Activated CD8-positive, alpha-beta T cell treated with anti-CD3 and anti-CD28 coated beads for 36 hours (primary cell): ENCODE measurements around the gene TUBB2B. TPM values are rescaled to one million over a fixed set of nuclear protein-coding genes. Genes with fewer than 3 reads are reported as not detected.

ENCODE experiments used
- ATAC-seq: fragments of 200-7000 bp; cut with Tn5 transposase; one replicate; pipeline ENCODE4 v1.10.0; 2021; ENCODE audit warnings: mild to moderate bottlenecking, moderate library complexity
- CTCF ChIA-PET: fragments of 350-600 bp; sonication (Branson Sonifier 250); formaldehyde crosslinking; loops from one replicate; lab custom pipeline; 2021; ENCODE audit warnings: antibody characterized with exemption; lab: Charles Lee
- POLR2A ChIA-PET: fragments of 350-600 bp; sonication (Branson Sonifier 250); formaldehyde crosslinking; loops from one replicate; lab custom pipeline; 2021; ENCODE audit warnings: antibody characterized with exemption; lab: Charles Lee
- DNase-seq: peaks from one replicate; pipeline ENCODE4 v3.0.0-alpha.2; 2020
- H3K27ac Mint-ChIP-seq: one replicate; pipeline ENCODE4 v1.8.0; 2021; ENCODE audit warnings: mild to moderate bottlenecking, mixed read lengths
- H3K27me3 Mint-ChIP-seq: one replicate; pipeline ENCODE4 v1.8.0; 2021; ENCODE audit warnings: mixed read lengths
- H3K36me3 Mint-ChIP-seq: one replicate; pipeline ENCODE4 v1.8.0; 2021; ENCODE audit warnings: low read depth, mixed read lengths
- H3K4me1 Mint-ChIP-seq: one replicate; pipeline ENCODE4 v1.8.0; 2021; ENCODE audit warnings: low read depth, mixed read lengths
- H3K4me3 Mint-ChIP-seq: one replicate; pipeline ENCODE4 v1.8.0; 2021; ENCODE audit warnings: mild to moderate bottlenecking, moderate library complexity, mixed read lengths
- H3K9me3 Mint-ChIP-seq: one replicate; pipeline ENCODE4 v1.8.0; 2021; ENCODE audit warnings: mixed read lengths
- intact Hi-C: fragments of 100-400 bp; cut with micrococcal nuclease; formaldehyde crosslinking; loops from one replicate; pipeline ENCODE4 v1.10.0; 2022
- total RNA-seq, 2 experiments: library from RNA; stranded (reverse); gene quantifications; one replicate each; pipeline ENCODE4 v1.2.3, GENCODE V29; 2021
- TF ChIP-seq, protein P1 (sequence below): fragments of 200-600 bp; IDR thresholded peaks from one replicate; pipeline ENCODE4 v1.8.0; 2022; ENCODE audit warnings: antibody characterized with exemption, mild to moderate bottlenecking

Gene TUBB2B
- total RNA-seq, 2 experiments from 2014 or later, result 0.41 to 0.67 TPM

DNA sequence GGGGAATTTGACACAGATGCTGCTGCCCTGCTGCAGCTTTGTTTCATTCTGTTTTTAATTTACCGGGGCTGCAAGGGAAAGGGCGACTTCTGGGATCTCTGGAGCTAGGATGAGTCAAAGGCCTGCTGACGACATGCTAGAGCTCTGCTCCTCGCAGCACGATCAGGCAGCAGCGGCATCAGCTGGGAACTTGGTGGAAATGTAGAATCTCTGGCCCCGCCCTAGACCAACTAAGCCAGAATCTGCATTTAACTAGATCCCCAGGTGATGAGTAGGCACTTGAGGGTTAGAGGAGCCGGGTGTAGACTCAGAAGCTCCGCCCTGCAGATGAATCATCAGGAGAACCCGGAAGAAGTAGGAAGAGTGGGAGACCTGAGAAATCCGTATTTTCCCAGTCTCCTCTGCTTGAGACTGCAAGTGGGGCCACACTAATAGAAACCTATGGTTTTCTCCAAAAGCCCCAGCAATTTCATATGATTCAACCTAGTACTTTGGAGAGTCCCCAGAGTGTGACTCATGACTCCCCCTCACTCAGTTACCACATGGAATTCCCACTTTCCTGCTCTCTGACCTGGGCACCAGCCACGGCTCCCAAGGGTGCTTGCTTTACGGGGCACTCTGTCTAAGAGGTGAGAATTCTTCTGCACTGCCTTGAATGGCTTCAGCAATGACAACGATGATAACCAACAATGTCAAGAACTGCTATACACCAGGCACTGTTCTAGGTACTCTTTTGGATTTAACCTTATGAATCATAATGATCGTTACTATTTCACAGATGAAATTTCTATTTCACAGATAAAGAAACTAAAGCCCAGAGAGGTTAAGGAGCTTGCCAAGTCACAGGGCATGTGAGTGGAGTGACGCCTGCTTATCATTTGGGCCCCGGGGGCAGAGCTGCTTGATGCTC is 18.1 kb downstream of the TUBB2B start:
- Mint-ChIP-seq H3K9me3 (peaks cover 1% of the 10 kb centered on the region), H3K27me3 (peaks cover 18% of the 10 kb centered on the region), H3K27ac (peak overlapping the region; percentile 87), H3K4me1 (peaks cover 27% of the 10 kb centered on the region), H3K36me3 (no peaks in the 10 kb centered on the region), H3K4me3 (no peak overlapping the region)
- intact Hi-C loops, result loop anchor here (10.0 kb wide), 1 partner anchor 85 kb away; no protein-coding TSS in a partner anchor
- TF ChIP-seq, protein P1, sequence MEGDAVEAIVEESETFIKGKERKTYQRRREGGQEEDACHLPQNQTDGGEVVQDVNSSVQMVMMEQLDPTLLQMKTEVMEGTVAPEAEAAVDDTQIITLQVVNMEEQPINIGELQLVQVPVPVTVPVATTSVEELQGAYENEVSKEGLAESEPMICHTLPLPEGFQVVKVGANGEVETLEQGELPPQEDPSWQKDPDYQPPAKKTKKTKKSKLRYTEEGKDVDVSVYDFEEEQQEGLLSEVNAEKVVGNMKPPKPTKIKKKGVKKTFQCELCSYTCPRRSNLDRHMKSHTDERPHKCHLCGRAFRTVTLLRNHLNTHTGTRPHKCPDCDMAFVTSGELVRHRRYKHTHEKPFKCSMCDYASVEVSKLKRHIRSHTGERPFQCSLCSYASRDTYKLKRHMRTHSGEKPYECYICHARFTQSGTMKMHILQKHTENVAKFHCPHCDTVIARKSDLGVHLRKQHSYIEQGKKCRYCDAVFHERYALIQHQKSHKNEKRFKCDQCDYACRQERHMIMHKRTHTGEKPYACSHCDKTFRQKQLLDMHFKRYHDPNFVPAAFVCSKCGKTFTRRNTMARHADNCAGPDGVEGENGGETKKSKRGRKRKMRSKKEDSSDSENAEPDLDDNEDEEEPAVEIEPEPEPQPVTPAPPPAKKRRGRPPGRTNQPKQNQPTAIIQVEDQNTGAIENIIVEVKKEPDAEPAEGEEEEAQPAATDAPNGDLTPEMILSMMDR, result no peak
- CTCF ChIA-PET, result interaction anchor here (0.6 to 2.8 kb wide), 10 partner anchors 14 to 220 kb away, joined by 3 to 16 read pairs (median 3); no protein-coding TSS in a partner anchor
- DNase-seq (peak; percentile 73), ATAC-seq (peak; percentile 83)
- POLR2A ChIA-PET, result interaction anchor here (0.6 to 1.3 kb wide), 5 partner anchors 11 to 51 kb away, joined by 3 read pairs; partner anchors contain the start of gene TUBB2B

DNA sequence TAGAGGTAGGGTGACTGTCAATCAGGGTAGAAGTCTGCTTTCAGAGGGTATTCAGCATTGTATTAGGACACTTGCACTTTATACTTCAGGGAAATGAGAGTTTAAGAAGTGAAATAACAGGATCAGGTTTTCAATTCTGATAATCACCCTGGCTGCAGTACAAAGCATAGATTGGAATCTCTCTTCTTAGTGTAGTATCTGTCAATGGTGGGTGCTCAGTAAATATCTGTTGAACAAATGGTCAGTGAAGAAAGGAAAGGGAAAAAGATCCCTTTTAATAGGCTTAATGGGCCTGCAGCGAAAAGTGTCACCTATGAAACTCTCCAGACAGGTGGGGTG is 18.7 kb downstream of the TUBB2B start:
- TF ChIP-seq, protein P1, result no peak
- Mint-ChIP-seq H3K27ac (peak overlapping the region; percentile 87), H3K4me1 (peaks cover 27% of the 10 kb centered on the region), H3K4me3 (no peak overlapping the region), H3K27me3 (peaks cover 16% of the 10 kb centered on the region), H3K9me3 (peaks cover 1% of the 10 kb centered on the region), H3K36me3 (no peaks in the 10 kb centered on the region)
- ATAC-seq (no peak), DNase-seq (no peak)
- ChIA-PET POLR2A (interaction anchor here (0.8 to 1.2 kb wide), 3 partner anchors 10 to 52 kb away, joined by 3 read pairs; partner anchors contain the start of gene TUBB2B), CTCF (interaction anchor here (1.2 to 2.8 kb wide), 3 partner anchors 14 to 220 kb away, joined by 4 to 16 read pairs (median 5); no protein-coding TSS in a partner anchor)
- intact Hi-C loops, result loop anchor here (10.0 kb wide), 1 partner anchor 84 kb away; no protein-coding TSS in a partner anchor

DNA sequence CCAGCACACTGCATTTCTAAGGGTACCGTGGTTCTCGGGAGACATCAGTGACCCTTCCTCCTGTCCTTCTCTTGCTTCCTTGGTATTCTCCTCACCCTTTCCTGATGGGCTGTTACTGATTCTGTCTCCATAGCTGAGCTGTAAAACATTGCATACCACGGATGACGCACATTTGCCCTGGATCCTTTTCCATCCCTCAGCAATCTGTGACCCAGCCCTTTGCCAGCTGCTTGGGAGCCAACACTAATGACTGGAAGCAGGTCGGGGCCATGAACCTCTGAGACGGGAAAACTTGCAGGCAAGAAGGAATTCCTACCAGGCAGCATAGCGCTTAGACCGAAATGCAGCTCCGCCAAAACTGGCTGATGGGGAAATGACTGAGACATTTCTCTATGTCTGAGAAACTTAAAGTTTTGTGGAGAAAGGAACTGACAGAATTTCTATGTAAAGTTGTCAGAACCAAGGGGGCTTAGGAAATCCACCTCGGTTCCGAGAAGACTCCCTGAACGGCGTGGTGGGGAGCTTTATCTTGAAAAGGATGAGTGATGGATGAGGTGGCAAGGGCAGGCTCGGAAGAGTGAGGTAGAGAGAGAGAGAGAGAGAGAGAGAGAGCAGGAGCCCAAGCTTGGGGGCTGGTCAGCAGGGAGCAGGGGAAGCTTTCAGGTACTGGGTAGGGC is 19.2 kb downstream of the TUBB2B start:
- ChIA-PET CTCF (interaction anchor here (1.2 to 2.8 kb wide), 3 partner anchors 14 to 219 kb away, joined by 4 to 16 read pairs (median 5); no protein-coding TSS in a partner anchor), POLR2A (interaction anchor here (1.2 kb wide), 1 partner anchor 52 kb away, joined by 3 read pairs; no protein-coding TSS in a partner anchor)
- DNase-seq (no peak), ATAC-seq (no peak)
- peaks cover 3% of the 10 kb centered on the region for H3K9me3 Mint-ChIP-seq
- intact Hi-C loops, result loop anchor here (10.0 kb wide), 1 partner anchor 83 kb away; no protein-coding TSS in a partner anchor
- no peaks in the 10 kb centered on the region for H3K36me3 Mint-ChIP-seq
- H3K27ac Mint-ChIP-seq, result peak overlapping the region; percentile 43
- H3K27me3 Mint-ChIP-seq, result peaks cover 20% of the 10 kb centered on the region
- TF ChIP-seq, protein P1, result no peak
- no peak overlapping the region for H3K4me3 Mint-ChIP-seq
- H3K4me1 Mint-ChIP-seq, result peaks cover 27% of the 10 kb centered on the region

DNA sequence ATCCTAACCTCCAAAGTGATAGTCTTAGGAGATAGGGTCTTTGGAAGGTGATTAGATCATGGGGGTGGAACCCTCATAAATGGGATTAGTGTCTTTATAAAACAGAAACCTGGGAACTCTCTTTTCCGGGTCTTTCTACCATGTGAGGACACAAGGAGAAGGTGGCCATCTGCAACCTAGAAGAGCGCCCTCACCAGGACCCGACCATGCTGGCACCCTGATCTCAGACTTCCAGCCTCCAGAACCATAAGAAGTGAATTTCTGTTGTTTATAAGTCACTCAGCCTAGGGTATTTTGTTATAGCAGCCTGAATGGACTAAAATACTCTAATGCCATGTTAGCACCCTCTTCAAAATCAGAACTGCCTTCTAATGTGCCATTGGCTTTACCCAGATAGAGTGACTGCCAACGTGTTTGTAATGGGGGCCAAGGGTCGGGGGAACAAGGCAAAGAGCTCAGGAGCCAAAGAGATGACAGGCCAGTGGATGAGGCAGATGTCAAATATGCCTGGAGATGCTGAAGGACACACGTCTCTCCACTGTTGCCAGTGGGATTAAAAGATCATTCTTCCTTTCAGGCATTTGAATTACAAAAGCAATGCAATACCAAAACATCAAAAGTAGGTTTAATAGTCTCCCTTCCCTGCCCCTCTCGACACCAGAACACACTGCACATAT is 21.0 kb downstream of the TUBB2B start:
- CTCF ChIA-PET, result no interaction called here

More for the DNA sequence above, 21.0 kb downstream of the TUBB2B start:
- H3K27ac Mint-ChIP-seq, result no peak overlapping the region
- TF ChIP-seq, protein P1, result no peak
- peaks cover 22% of the 10 kb centered on the region for H3K4me1 Mint-ChIP-seq
- H3K36me3 Mint-ChIP-seq, result no peaks in the 10 kb centered on the region
- no peak for ATAC-seq
- H3K27me3 Mint-ChIP-seq, result peaks cover 23% of the 10 kb centered on the region
- DNase-seq, result no peak
- peaks cover 3% of the 10 kb centered on the region for H3K9me3 Mint-ChIP-seq
- intact Hi-C loops, result loop anchor here (10.0 kb wide), 1 partner anchor 82 kb away; no protein-coding TSS in a partner anchor
- no peak overlapping the region for H3K4me3 Mint-ChIP-seq
- POLR2A ChIA-PET, result no interaction called here
